Measurements from ENCODE around the gene RASD1. TPM values are rescaled to one million over a fixed set of nuclear protein-coding genes. Genes with fewer than 3 reads are reported as not detected.

The RASD1 gene
- total RNA-seq, 1 donor from 2014 or later: 5.6 TPM

DNA sequence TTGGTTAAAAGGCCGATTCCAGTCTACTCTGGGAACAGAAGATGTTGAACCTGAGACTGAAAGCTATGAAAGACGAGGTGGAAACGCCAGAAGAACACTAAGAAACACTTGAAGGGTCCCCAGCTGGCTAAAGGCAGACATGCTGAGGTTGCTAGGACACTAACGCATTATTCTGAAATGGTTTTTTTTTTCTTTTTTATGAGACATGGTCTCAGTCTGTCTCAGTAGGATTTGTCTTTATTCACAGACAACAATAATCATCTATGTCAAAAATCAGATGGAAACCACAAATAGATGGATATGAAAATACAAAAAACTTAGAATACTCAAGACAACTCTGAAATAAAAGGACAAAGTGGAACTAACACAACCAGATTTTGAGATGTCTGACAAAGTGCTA, 35.0 kb upstream of the RASD1 start:
- H3K4me3 Mint-ChIP-seq (ENCODE audit: low read depth): no peak overlapping the region
- no peaks in the 10 kb centered on the region for H3K27me3 Mint-ChIP-seq
- no peak overlapping the region for H3K27ac Mint-ChIP-seq
- DNase-seq (ENCODE audit: low spot score, unreplicated experiment): no peak
- TF ChIP-seq, protein P1, sequence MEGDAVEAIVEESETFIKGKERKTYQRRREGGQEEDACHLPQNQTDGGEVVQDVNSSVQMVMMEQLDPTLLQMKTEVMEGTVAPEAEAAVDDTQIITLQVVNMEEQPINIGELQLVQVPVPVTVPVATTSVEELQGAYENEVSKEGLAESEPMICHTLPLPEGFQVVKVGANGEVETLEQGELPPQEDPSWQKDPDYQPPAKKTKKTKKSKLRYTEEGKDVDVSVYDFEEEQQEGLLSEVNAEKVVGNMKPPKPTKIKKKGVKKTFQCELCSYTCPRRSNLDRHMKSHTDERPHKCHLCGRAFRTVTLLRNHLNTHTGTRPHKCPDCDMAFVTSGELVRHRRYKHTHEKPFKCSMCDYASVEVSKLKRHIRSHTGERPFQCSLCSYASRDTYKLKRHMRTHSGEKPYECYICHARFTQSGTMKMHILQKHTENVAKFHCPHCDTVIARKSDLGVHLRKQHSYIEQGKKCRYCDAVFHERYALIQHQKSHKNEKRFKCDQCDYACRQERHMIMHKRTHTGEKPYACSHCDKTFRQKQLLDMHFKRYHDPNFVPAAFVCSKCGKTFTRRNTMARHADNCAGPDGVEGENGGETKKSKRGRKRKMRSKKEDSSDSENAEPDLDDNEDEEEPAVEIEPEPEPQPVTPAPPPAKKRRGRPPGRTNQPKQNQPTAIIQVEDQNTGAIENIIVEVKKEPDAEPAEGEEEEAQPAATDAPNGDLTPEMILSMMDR (IDR thresholded peaks at IDR 0.05; ENCODE audit: unreplicated experiment): no peak
- H3K9me3 Mint-ChIP-seq (ENCODE audit: low read depth): peaks cover 5% of the 10 kb centered on the region
- H3K36me3 Mint-ChIP-seq (ENCODE audit: insufficient read depth): peaks cover 10% of the 10 kb centered on the region
- H3K4me1 Mint-ChIP-seq (ENCODE audit: low read depth): peaks cover 11% of the 10 kb centered on the region

DNA sequence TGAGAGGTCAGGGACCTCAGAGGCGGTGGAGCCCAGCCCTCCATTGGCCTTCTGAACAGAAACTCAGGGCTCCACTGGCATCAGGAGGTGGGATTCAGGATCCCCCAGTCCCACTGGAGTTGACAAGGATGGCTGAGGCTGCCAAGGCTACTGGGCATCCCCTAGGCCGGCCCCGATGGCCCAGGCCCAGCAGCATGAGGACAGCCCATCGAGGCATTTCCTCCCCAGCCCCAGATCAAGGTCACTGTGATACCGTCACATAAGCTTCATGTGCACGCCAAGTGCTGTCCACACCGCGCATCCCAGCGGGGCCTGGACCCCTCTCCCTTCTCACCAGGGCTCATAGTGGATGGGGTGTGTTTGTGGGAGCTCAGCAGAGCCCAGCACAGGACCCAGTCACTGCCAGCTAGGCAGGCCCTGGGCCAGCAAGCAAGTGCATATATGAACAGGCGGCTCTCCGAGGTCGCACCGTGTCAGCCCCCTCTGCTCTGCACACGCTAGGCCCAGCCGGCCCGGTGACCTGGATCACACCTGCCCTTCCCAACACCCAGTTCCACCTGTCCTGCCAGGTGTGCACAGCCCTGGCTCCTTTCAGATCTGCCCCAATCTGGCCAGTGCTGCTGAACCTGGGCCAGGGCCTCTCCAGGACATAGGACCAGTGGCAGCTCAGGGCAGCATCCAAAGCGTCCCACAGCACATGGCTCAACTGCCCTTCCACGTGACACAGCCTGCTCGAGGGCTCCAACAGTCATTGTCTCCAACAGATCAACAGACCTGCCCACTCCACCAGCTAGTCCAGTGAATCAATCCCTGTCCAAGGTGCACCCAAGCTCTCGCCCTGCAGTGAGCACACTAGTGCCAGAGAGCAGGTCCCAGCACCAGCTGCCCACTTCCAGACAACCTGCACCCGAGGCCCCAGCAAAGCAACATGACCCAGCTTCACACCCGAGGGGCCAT, 32.8 kb upstream of the RASD1 start:
- Mint-ChIP-seq H3K4me3 (ENCODE audit: low read depth) (no peak overlapping the region), H3K27me3 (no peaks in the 10 kb centered on the region), H3K4me1 (ENCODE audit: low read depth) (peaks cover 9% of the 10 kb centered on the region), H3K27ac (no peak overlapping the region), H3K9me3 (ENCODE audit: low read depth) (peaks cover 5% of the 10 kb centered on the region), H3K36me3 (ENCODE audit: insufficient read depth) (peaks cover 10% of the 10 kb centered on the region)
- TF ChIP-seq, protein P1 (IDR thresholded peaks at IDR 0.05; ENCODE audit: unreplicated experiment): no peak
- no peak for DNase-seq (ENCODE audit: low spot score, unreplicated experiment)

DNA sequence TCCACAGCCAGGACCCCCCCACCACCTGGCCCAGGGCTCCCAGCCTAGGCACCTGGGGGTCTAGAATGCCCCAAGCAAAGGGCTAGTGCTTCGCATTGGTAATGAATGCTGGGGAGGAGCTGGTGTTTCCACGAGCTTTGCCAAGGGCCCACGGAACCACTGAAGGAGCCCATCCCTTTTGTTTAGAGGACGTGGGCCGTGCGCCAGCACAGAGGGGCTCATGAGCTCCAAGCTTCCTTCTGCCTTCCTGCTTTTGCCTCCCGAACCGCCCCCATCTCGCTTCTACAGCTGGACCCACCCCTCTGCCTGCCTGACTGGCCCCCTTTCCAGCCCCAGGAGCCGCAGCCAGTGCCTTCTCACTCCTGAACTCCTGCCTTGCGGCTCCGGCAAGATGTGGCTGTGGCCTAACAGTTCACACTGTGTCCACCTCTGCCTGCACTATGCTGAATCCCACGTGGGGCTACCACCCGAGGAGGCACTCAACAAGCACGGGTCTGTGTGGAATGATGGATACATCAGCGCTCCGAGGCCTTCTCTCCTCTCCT, 31.8 kb upstream of the RASD1 start:
- H3K4me3 Mint-ChIP-seq (ENCODE audit: low read depth): no peak overlapping the region
- H3K27me3 Mint-ChIP-seq: no peaks in the 10 kb centered on the region
- peaks cover 9% of the 10 kb centered on the region for H3K36me3 Mint-ChIP-seq (ENCODE audit: insufficient read depth)
- peaks cover 5% of the 10 kb centered on the region for H3K9me3 Mint-ChIP-seq (ENCODE audit: low read depth)
- DNase-seq (ENCODE audit: low spot score, unreplicated experiment): no peak
- H3K4me1 Mint-ChIP-seq (ENCODE audit: low read depth): peaks cover 10% of the 10 kb centered on the region
- TF ChIP-seq, protein P1 (IDR thresholded peaks at IDR 0.05; ENCODE audit: unreplicated experiment): no peak
- no peak overlapping the region for H3K27ac Mint-ChIP-seq

DNA sequence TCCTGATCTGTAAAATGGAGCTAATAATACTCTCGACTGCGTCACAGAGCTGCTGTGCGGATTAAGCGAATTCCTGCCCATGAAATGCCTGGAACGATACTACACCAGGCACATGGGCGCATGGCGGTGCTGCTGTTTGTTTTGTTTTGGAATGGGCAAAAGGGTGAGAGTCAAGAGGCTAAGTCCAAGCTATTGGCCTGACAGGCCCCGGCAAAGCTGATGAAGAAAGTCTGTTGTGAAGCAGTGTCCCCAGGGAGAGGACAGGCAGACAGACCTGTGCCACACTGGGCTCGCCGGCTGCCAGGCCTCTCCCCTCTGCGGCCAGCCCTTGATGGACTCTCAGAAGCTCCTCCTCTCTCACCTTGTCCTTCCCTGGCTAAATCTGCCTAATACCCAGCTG, 31.3 kb upstream of the RASD1 start:
- TF ChIP-seq, protein P1 (IDR thresholded peaks at IDR 0.05; ENCODE audit: unreplicated experiment): no peak
- Mint-ChIP-seq H3K36me3 (ENCODE audit: insufficient read depth) (peaks cover 9% of the 10 kb centered on the region), H3K27me3 (no peaks in the 10 kb centered on the region), H3K4me1 (ENCODE audit: low read depth) (peaks cover 10% of the 10 kb centered on the region), H3K27ac (no peak overlapping the region), H3K4me3 (ENCODE audit: low read depth) (no peak overlapping the region), H3K9me3 (ENCODE audit: low read depth) (peaks cover 5% of the 10 kb centered on the region)
- no peak for DNase-seq (ENCODE audit: low spot score, unreplicated experiment)

DNA sequence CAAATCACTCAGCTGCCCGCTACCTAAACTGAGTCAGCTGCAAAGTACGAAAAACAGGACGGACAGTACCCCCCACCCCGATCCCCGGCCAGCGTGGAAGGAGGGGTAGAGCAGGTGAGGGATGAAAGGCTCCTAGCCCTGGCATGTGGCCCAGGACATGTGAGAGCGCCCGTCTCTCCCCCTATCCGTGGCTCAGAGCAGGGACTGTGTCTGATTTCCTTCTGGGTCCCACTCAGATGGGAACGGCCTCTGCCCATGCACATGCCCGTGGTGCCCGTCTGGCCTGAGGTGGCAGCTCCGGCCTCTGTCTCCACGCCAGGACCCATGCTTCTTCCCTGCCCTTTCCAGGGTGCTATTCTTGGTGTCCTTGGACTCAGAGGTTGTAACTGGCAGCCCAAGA, 30.2 kb upstream of the RASD1 start:
- H3K27ac Mint-ChIP-seq: peak overlapping the region; percentile 9
- peaks cover 10% of the 10 kb centered on the region for H3K4me1 Mint-ChIP-seq (ENCODE audit: low read depth)
- H3K9me3 Mint-ChIP-seq (ENCODE audit: low read depth): no peaks in the 10 kb centered on the region
- no peaks in the 10 kb centered on the region for H3K27me3 Mint-ChIP-seq
- DNase-seq (ENCODE audit: low spot score, unreplicated experiment): no peak
- H3K36me3 Mint-ChIP-seq (ENCODE audit: insufficient read depth): peaks cover 3% of the 10 kb centered on the region
- H3K4me3 Mint-ChIP-seq (ENCODE audit: low read depth): no peak overlapping the region
- TF ChIP-seq, protein P1 (IDR thresholded peaks at IDR 0.05; ENCODE audit: unreplicated experiment): no peak

All from progenitor cell of endocrine pancreas (in vitro differentiated cells).